Prostate gland (tissue), 2 donors: ENCODE measurements around the gene MRPL48.

Experiments
- POLR2A ChIP-seq: fragments of 450-650 bp; IDR thresholded peaks from one replicate; pipeline ENCODE4 v1.6.1; 2016; ENCODE audit warnings: antibody characterized with exemption, mild to moderate bottlenecking
- POLR2AphosphoS5 ChIP-seq: sonication (generic); formaldehyde crosslinking; IDR thresholded peaks from one replicate; pipeline ENCODE4 v1.6.1; 2017; ENCODE audit warnings: antibody characterized with exemption
- TF ChIP-seq, protein P1 (sequence below), 4 experiments: fragments of 200-600 bp in 2 of 4; fragments of 450-650 bp in 2 of 4; sonication (generic) in 2 of 4; IDR thresholded peaks; 1 replicate in 3 of 4; 2 replicates in 1 of 4; pipeline ENCODE4 v1.5.1; 2016 to 2019; ENCODE audit warnings: antibody characterized with exemption in 4 of 4, mild to moderate bottlenecking in 2 of 4, moderate library complexity in 2 of 4

DNA sequence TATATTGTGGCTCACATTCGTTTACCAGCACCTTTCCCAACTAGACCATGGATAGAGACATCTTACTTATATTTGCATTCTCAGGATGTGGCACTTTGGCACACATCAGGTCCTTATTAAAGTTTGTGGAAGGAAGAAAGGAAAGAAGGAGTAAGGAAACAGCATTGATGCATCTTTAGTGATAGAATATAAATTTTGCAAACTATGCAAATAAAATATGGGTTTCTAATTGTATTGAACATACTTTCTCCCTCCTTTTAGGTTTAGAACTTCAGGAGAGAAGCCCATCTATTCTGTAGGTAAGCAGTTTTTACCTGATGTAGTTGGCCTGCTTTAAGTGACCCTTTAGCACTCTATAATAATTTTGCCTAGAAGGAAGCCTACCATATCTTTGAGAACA is 20.4 kb downstream of the MRPL48 start:
- TF ChIP-seq POLR2A (no peak), POLR2AphosphoS5 (no peak)
- TF ChIP-seq, protein P1, sequence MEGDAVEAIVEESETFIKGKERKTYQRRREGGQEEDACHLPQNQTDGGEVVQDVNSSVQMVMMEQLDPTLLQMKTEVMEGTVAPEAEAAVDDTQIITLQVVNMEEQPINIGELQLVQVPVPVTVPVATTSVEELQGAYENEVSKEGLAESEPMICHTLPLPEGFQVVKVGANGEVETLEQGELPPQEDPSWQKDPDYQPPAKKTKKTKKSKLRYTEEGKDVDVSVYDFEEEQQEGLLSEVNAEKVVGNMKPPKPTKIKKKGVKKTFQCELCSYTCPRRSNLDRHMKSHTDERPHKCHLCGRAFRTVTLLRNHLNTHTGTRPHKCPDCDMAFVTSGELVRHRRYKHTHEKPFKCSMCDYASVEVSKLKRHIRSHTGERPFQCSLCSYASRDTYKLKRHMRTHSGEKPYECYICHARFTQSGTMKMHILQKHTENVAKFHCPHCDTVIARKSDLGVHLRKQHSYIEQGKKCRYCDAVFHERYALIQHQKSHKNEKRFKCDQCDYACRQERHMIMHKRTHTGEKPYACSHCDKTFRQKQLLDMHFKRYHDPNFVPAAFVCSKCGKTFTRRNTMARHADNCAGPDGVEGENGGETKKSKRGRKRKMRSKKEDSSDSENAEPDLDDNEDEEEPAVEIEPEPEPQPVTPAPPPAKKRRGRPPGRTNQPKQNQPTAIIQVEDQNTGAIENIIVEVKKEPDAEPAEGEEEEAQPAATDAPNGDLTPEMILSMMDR (IDR thresholded peaks at IDR 0.05) = no peak
